Epithelial cell of proximal tubule (primary cell): ENCODE data around the gene CD58. TPM values are rescaled to one million over a fixed set of nuclear protein-coding genes. Genes with fewer than 3 reads are reported as not detected.
A peak's percentile ranks its signal among the peaks of the same experiment; 100 is the strongest.

Source experiments
- DNase-seq: peaks from one replicate; pipeline ENCODE4 v3.0.0-alpha.2; 2011; ENCODE audit warnings: low read depth
- H3K4me3 ChIP-seq: 2 replicates; pipeline ENCODE4 v1.5.1; 2011; ENCODE audit warnings: low read depth, mild to moderate bottlenecking, low read length
- CTCF ChIP-seq: conservative IDR thresholded peaks from 2 replicates; pipeline ENCODE4 v1.5.1; 2012; ENCODE audit warnings: low read depth, mild to moderate bottlenecking, low read length
- total RNA-seq: library from RNA; depleted of rRNA; stranded (reverse); fragments of >200 nt; gene quantifications from 2 replicates; pipeline ENCODE4 v1.2.3, GENCODE V29; 2015

Gene CD58
- total RNA-seq, 1 donor from 2014 or later, result 14.2 TPM

- no peak for DNase-seq
- no peak overlapping the region for H3K4me3 ChIP-seq
- no peak for TF ChIP-seq CTCF
These were observed 7.8 kb upstream of the CD58 start for GRCh38 chr1:116578581-116578980.

- no peak overlapping the region for H3K4me3 ChIP-seq
- no peak for DNase-seq
- no peak for TF ChIP-seq CTCF
These were observed 7.0 kb upstream of the CD58 start for GRCh38 chr1:116577759-116578314.

GRCh38 chr1:116574581-116575291, 3.9 kb upstream of the CD58 start:
- no peak overlapping the region for H3K4me3 ChIP-seq
- peak; percentile 95 for TF ChIP-seq CTCF
- no peak for DNase-seq

- DNase-seq, result no peak
- no peak overlapping the region for H3K4me3 ChIP-seq
- TF ChIP-seq CTCF, result no peak
These were observed 2.7 kb upstream of the CD58 start for GRCh38 chr1:116573431-116574095.

GRCh38 chr1:116572771-116573430, 2.1 kb upstream of the CD58 start:
- no peak for DNase-seq
- H3K4me3 ChIP-seq, result no peak overlapping the region
- no peak for TF ChIP-seq CTCF

GRCh38 chr1:116572099-116572498, 1.3 kb upstream of the CD58 start:
- no peak overlapping the region for H3K4me3 ChIP-seq
- no peak for TF ChIP-seq CTCF
- no peak for DNase-seq
